Measurements from ENCODE around the gene IFNA16.
"Not testable (repeated sequence)": the region's sequence is repeated elsewhere in the genome, so short reads cannot be mapped to it uniquely, and the experiment has no call there.

DNA sequence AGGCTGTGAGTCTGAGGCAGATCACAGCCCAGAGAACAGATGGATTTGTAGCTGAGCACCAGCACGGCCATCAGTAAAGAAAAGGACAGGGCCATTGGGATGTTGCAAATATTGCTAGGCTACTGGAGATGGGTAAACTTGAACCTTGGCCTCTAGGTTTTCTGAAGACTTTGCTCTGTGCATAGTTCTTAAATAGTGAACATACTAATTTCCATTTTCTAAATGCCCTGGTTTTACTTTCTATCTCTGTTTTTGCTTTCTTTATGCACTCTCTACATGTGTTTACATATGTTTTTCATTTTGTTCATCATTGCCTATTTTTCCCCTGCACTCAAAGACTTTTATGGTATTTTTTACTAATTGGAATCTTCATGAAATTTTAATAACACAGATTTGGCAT is at the start of gene IFNA16:
- not testable (repeated sequence) for TF ChIP-seq POLR2AphosphoS5, GABPA (IDR thresholded peaks at IDR 0.05; ENCODE audit: low read depth)
- TF ChIP-seq, protein P1, sequence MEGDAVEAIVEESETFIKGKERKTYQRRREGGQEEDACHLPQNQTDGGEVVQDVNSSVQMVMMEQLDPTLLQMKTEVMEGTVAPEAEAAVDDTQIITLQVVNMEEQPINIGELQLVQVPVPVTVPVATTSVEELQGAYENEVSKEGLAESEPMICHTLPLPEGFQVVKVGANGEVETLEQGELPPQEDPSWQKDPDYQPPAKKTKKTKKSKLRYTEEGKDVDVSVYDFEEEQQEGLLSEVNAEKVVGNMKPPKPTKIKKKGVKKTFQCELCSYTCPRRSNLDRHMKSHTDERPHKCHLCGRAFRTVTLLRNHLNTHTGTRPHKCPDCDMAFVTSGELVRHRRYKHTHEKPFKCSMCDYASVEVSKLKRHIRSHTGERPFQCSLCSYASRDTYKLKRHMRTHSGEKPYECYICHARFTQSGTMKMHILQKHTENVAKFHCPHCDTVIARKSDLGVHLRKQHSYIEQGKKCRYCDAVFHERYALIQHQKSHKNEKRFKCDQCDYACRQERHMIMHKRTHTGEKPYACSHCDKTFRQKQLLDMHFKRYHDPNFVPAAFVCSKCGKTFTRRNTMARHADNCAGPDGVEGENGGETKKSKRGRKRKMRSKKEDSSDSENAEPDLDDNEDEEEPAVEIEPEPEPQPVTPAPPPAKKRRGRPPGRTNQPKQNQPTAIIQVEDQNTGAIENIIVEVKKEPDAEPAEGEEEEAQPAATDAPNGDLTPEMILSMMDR (IDR thresholded peaks at IDR 0.05; ENCODE audit: insufficient read depth, low read length): not testable (repeated sequence)
- TF ChIP-seq, protein P2, sequence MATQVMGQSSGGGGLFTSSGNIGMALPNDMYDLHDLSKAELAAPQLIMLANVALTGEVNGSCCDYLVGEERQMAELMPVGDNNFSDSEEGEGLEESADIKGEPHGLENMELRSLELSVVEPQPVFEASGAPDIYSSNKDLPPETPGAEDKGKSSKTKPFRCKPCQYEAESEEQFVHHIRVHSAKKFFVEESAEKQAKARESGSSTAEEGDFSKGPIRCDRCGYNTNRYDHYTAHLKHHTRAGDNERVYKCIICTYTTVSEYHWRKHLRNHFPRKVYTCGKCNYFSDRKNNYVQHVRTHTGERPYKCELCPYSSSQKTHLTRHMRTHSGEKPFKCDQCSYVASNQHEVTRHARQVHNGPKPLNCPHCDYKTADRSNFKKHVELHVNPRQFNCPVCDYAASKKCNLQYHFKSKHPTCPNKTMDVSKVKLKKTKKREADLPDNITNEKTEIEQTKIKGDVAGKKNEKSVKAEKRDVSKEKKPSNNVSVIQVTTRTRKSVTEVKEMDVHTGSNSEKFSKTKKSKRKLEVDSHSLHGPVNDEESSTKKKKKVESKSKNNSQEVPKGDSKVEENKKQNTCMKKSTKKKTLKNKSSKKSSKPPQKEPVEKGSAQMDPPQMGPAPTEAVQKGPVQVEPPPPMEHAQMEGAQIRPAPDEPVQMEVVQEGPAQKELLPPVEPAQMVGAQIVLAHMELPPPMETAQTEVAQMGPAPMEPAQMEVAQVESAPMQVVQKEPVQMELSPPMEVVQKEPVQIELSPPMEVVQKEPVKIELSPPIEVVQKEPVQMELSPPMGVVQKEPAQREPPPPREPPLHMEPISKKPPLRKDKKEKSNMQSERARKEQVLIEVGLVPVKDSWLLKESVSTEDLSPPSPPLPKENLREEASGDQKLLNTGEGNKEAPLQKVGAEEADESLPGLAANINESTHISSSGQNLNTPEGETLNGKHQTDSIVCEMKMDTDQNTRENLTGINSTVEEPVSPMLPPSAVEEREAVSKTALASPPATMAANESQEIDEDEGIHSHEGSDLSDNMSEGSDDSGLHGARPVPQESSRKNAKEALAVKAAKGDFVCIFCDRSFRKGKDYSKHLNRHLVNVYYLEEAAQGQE (IDR thresholded peaks at IDR 0.05; ENCODE audit: insufficient replicate concordance, low read depth): not testable (repeated sequence)
